ENCODE data around the gene ANXA8L1. TPM values are rescaled to one million over a fixed set of nuclear protein-coding genes. Genes with fewer than 3 reads are reported as not detected.

ANXA8L1 gene
- polyA plus RNA-seq, 3 donors: 0.31 to 2.7 (median 1.5) TPM

- Histone ChIP-seq H3K27ac (ENCODE audit: low read depth in 1 of 2, low read length in 2 of 2) (no peak overlapping the region), H3K36me3 (replicated peaks in 1 of 2; ENCODE audit: control insufficient read depth in 1 of 2, insufficient read depth in 2 of 2, low read length in 2 of 2) (no peaks in the 10 kb centered on the region), H3K4me2 (replicated peaks; ENCODE audit: extremely low read depth, low read length, poor library complexity, severe bottlenecking) (no peak overlapping the region), H4K20me1 (ENCODE audit: insufficient read depth, low read length) (no peaks in the 10 kb centered on the region), H3K4me3 (replicated peaks in 1 of 3; ENCODE audit: low read depth in 2 of 3, low read length in 3 of 3) (no peak overlapping the region), H3K79me2 (ENCODE audit: insufficient read depth, low read length) (no peaks in the 10 kb centered on the region), H3K4me1 (ENCODE audit: control insufficient read depth in 1 of 2, insufficient read depth in 2 of 2, low read length in 2 of 2) (no peaks in the 10 kb centered on the region), H3K27me3 (ENCODE audit: control insufficient read depth in 2 of 2, insufficient read depth in 2 of 2, low read length in 2 of 2) (no peaks in the 10 kb centered on the region), H3K9ac (ENCODE audit: insufficient read depth, low read length, poor library complexity, severe bottlenecking) (no peak overlapping the region), H2AFZ (ENCODE audit: insufficient read depth, low read depth, low read length, poor library complexity, severe bottlenecking) (no peak overlapping the region), H3K9me3 (replicated peaks in 1 of 2; ENCODE audit: control insufficient read depth in 1 of 2, insufficient read depth in 1 of 2, low read length in 2 of 2) (no peaks in the 10 kb centered on the region)
- Mint-ChIP-seq H3K27ac (peak overlapping the region in 1 of 7 donors; percentile 52), H3K27me3 (ENCODE audit: low read depth in 3 of 3) (peaks cover 4 to 5% (median 5%) of the 10 kb centered on the region in 3 donors), H3K4me3 (no peak overlapping the region), H3K4me1 (peaks cover 2% of the 10 kb centered on the region), H3K36me3 (no peaks in the 10 kb centered on the region), H3K9me3 (peaks cover 0 to 2% (median 0%) of the 10 kb centered on the region in 7 donors)
- intact Hi-C loops (cut with micrococcal nuclease): no loop called here
- no peak for DNase-seq
- 95% methylated on average over 4 of the region's 4 CpGs for WGBS (ENCODE audit: insufficient coverage)
- no peak for TF ChIP-seq CTCF (IDR thresholded peaks at IDR 0.05)
Measured at GRCh38 chr10:46326971-46327370, 48.6 kb upstream of the ANXA8L1 start.

- intact Hi-C loops (cut with micrococcal nuclease): no loop called here
- Histone ChIP-seq H4K20me1 (ENCODE audit: insufficient read depth, low read length) (no peaks in the 10 kb centered on the region), H3K27me3 (ENCODE audit: control insufficient read depth in 2 of 2, insufficient read depth in 2 of 2, low read length in 2 of 2) (no peaks in the 10 kb centered on the region), H3K36me3 (replicated peaks in 1 of 2; ENCODE audit: control insufficient read depth in 1 of 2, insufficient read depth in 2 of 2, low read length in 2 of 2) (no peaks in the 10 kb centered on the region), H3K4me2 (replicated peaks; ENCODE audit: extremely low read depth, low read length, poor library complexity, severe bottlenecking) (no peak overlapping the region), H3K79me2 (ENCODE audit: insufficient read depth, low read length) (no peaks in the 10 kb centered on the region), H3K9me3 (replicated peaks in 1 of 2; ENCODE audit: control insufficient read depth in 1 of 2, insufficient read depth in 1 of 2, low read length in 2 of 2) (no peaks in the 10 kb centered on the region), H3K4me3 (replicated peaks in 1 of 3; ENCODE audit: low read depth in 2 of 3, low read length in 3 of 3) (no peak overlapping the region), H3K27ac (ENCODE audit: low read depth in 1 of 2, low read length in 2 of 2) (no peak overlapping the region), H3K9ac (ENCODE audit: insufficient read depth, low read length, poor library complexity, severe bottlenecking) (no peak overlapping the region), H3K4me1 (ENCODE audit: control insufficient read depth in 1 of 2, insufficient read depth in 2 of 2, low read length in 2 of 2) (no peaks in the 10 kb centered on the region), H2AFZ (ENCODE audit: insufficient read depth, low read depth, low read length, poor library complexity, severe bottlenecking) (no peak overlapping the region)
- Mint-ChIP-seq H3K9me3 (peaks cover 0 to 2% (median 0%) of the 10 kb centered on the region in 7 donors), H3K36me3 (no peaks in the 10 kb centered on the region), H3K27me3 (ENCODE audit: low read depth in 3 of 3) (peaks cover 4 to 5% (median 5%) of the 10 kb centered on the region in 3 donors), H3K27ac (no peak overlapping the region), H3K4me3 (no peak overlapping the region), H3K4me1 (peaks cover 2% of the 10 kb centered on the region)
- no peak for DNase-seq
- WGBS (ENCODE audit: insufficient coverage): 93% methylated on average over 5 of the region's 5 CpGs
- no peak for TF ChIP-seq CTCF (IDR thresholded peaks at IDR 0.05)
Measured at GRCh38 chr10:46327685-46328084, 47.9 kb upstream of the ANXA8L1 start.
